CD4-positive, alpha-beta T cell (primary cell): ENCODE data around the gene HAPLN1. TPM values are rescaled to one million over a fixed set of nuclear protein-coding genes. Genes with fewer than 3 reads are reported as not detected.

ENCODE experiments used
- ATAC-seq: fragments of 200-7000 bp; cut with Tn5 transposase; one replicate; pipeline ENCODE4 v1.10.0; 2022; ENCODE audit warnings: mild to moderate bottlenecking; ENCODE audit not compliant: poor library complexity
- CTCF ChIA-PET: fragments of 350-600 bp; sonication (Branson Sonifier 250); formaldehyde crosslinking; loops from one replicate; lab custom pipeline; 2021; ENCODE audit warnings: antibody characterized with exemption, inconsistent platforms; lab: Charles Lee
- POLR2A ChIA-PET: fragments of 350-600 bp; sonication (Branson Sonifier 250); formaldehyde crosslinking; loops from one replicate; lab custom pipeline; 2021; ENCODE audit warnings: antibody characterized with exemption, inconsistent platforms; lab: Charles Lee
- DNase-seq, 14 experiments: peaks; one replicate each; pipeline ENCODE4 v3.0.0-alpha.2; 2013 to 2020; ENCODE audit warnings: mixed read lengths in 2 of 14
- H3K27ac ChIP-seq, 2 donors: one replicate each; pipeline versions ENCODE4 v1.5.1 to v1.7.0; 2013; ENCODE audit warnings: low read length in 2 of 2, low read depth in 1 of 2, mild to moderate bottlenecking in 1 of 2
- H3K27me3 ChIP-seq, 2 experiments: 1 replicate in 1 of 2; 2 replicates in 1 of 2; pipeline versions ENCODE4 v1.6.1 to v1.7.0; 2013; ENCODE audit warnings: low read length in 2 of 2, control low read depth in 1 of 2, mild to moderate bottlenecking in 1 of 2, moderate library complexity in 1 of 2; ENCODE audit not compliant: insufficient read depth in 2 of 2, control insufficient read depth in 1 of 2
- H3K36me3 ChIP-seq: one replicate; pipeline ENCODE4 v1.6.1; 2013; ENCODE audit warnings: low read length, control low read depth; ENCODE audit not compliant: insufficient read depth
- H3K4me1 ChIP-seq: one replicate; pipeline ENCODE4 v1.6.1; 2013; ENCODE audit warnings: low read length, control low read depth; ENCODE audit not compliant: insufficient read depth
- H3K4me3 ChIP-seq: one replicate; pipeline ENCODE4 v1.5.1; 2013; ENCODE audit warnings: mild to moderate bottlenecking, low read length, moderate library complexity
- H3K9me3 ChIP-seq, 2 experiments: 1 replicate in 1 of 2; 2 replicates in 1 of 2; pipeline versions ENCODE4 v1.6.1 to v1.7.0; 2013; ENCODE audit warnings: low read length in 2 of 2, mild to moderate bottlenecking in 2 of 2, control low read depth in 1 of 2, moderate library complexity in 1 of 2; ENCODE audit not compliant: control insufficient read depth in 1 of 2, insufficient read depth in 1 of 2
- H3K27ac Mint-ChIP-seq: one replicate; pipeline ENCODE4 v1.8.0; 2020; ENCODE audit warnings: mixed read lengths
- H3K27me3 Mint-ChIP-seq: one replicate; pipeline ENCODE4 v1.8.0; 2021; ENCODE audit warnings: mixed read lengths
- H3K36me3 Mint-ChIP-seq: one replicate; pipeline ENCODE4 v1.8.0; 2021; ENCODE audit warnings: low read depth, mixed read lengths
- H3K4me1 Mint-ChIP-seq: one replicate; pipeline ENCODE4 v1.8.0; 2021; ENCODE audit warnings: low read depth, mixed read lengths
- H3K4me3 Mint-ChIP-seq: one replicate; pipeline ENCODE4 v1.8.0; 2020; ENCODE audit warnings: mild to moderate bottlenecking, mixed read lengths
- H3K9me3 Mint-ChIP-seq: one replicate; pipeline ENCODE4 v1.8.0; 2020; ENCODE audit warnings: mixed read lengths
- intact Hi-C, 2 experiments: fragments of 100-400 bp; cut with DNase I in 1 of 2; cut with micrococcal nuclease in 1 of 2; formaldehyde crosslinking; loops; one replicate each; pipeline versions ENCODE4 v1.15.1 to v1.9.0; 2023 to 2025; cut with DNase I, micrococcal nuclease
- total RNA-seq, 174 experiments: library from RNA in 2 of 174; stranded (reverse) in 2 of 174; gene quantifications; one replicate each; pipeline ENCODE4 v1.2.3 and lab custom pipeline; 2021 to 2026
- TF ChIP-seq, protein P1 (sequence below): fragments of 200-600 bp; IDR thresholded peaks from one replicate; pipeline ENCODE4 v1.8.0; 2022; ENCODE audit warnings: antibody characterized with exemption, mild to moderate bottlenecking

The HAPLN1 gene
- total RNA-seq, 2 experiments from 2014 or later: not detected

DNA sequence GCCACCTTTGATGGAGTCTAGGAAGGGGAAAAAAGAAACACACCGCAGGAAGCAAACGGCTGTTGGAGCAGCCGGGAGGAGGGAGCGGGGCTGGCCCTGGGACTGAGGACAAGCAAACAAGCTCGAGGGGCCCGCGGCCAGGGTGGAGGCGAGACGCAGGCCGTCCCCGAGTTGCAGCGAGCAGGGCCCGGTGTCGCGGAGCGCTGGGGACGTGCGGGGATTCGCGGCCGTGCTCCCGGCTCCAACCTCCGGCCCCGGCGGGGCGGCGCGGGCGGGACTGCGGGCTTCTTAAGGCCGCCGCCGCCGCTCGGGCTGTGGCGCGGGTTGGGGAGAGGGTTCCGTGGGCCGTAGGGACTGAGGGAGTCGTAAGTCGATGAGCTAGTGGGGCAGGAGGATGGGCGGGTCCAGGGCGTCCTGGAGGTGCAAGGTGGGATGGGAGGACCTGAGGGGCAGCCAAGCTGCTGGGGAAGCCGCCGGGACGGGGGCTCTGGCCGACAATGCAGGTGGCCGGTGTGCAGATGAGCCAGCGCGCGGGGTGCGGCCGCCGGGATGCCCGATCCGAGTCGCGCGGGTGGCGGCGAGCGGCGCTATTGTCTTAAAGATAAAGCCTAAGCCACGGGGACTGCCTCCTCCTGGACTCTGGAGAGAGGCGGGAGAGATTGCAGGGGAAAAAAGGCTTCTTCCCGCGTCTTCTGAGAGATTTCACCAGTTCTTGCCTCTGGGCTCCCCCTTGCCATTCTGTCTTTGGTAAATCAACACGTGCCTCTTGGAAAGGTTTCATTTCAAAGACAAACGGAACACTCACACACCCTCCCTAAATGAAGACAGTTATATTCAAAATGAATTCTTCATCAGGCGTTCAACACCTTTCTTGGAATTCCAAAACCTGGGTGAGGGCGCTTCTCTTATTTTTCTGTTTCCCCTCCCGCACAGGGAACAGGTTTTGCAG lies 1.6 kb upstream of the HAPLN1 start:
- Mint-ChIP-seq H3K27ac (no peak overlapping the region), H3K4me3 (no peak overlapping the region), H3K36me3 (no peaks in the 10 kb centered on the region), H3K4me1 (peaks cover 13% of the 10 kb centered on the region), H3K9me3 (no peaks in the 10 kb centered on the region), H3K27me3 (peaks cover 77% of the 10 kb centered on the region)
- Histone ChIP-seq H3K4me3 (no peak overlapping the region), H3K4me1 (peaks cover 9% of the 10 kb centered on the region), H3K36me3 (no peaks in the 10 kb centered on the region), H3K27me3 (peaks cover 17 to 55% of the 10 kb centered on the region in 2 experiments), H3K9me3 (no peaks in the 10 kb centered on the region), H3K27ac (no peak overlapping the region)
- intact Hi-C loops: no loop called here
- CTCF ChIA-PET: no interaction called here
- POLR2A ChIA-PET: no interaction called here
- ATAC-seq: no peak
- peak in 1 of 14 experiments; percentile 3 for DNase-seq
- TF ChIP-seq, protein P1, sequence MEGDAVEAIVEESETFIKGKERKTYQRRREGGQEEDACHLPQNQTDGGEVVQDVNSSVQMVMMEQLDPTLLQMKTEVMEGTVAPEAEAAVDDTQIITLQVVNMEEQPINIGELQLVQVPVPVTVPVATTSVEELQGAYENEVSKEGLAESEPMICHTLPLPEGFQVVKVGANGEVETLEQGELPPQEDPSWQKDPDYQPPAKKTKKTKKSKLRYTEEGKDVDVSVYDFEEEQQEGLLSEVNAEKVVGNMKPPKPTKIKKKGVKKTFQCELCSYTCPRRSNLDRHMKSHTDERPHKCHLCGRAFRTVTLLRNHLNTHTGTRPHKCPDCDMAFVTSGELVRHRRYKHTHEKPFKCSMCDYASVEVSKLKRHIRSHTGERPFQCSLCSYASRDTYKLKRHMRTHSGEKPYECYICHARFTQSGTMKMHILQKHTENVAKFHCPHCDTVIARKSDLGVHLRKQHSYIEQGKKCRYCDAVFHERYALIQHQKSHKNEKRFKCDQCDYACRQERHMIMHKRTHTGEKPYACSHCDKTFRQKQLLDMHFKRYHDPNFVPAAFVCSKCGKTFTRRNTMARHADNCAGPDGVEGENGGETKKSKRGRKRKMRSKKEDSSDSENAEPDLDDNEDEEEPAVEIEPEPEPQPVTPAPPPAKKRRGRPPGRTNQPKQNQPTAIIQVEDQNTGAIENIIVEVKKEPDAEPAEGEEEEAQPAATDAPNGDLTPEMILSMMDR: no peak

DNA sequence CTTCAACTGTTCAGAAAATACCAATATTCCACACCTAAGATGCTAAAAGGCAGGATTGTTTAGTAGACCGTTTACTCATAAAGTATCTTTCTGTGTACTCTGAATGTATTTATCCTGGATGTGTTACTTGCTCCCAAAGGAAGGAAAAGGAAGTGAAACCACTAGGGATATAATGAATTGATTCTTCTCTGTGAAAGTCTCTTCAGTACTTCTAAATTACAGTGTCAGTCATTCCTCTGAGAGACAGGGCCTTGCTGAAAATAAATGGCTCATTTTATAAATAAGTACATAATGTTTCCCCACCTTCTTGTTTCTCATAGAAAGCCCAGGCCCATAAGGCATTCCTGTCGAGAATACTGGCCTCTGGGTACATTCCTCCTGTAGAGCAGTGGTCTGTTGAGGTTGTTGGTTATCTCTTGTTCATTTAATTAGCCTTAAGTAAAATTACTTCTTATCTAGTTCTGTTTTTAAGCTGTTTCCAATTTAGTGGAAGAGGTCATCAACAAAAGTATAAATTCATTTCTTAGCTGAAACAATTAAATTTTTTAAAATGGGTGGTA lies 1.6 kb downstream of the HAPLN1 start:
- no peak for ATAC-seq
- peaks cover 9% of the 10 kb centered on the region for H3K4me1 ChIP-seq
- Mint-ChIP-seq H3K36me3 (no peaks in the 10 kb centered on the region), H3K27me3 (peaks cover 63% of the 10 kb centered on the region), H3K4me3 (no peak overlapping the region), H3K27ac (no peak overlapping the region), H3K9me3 (no peaks in the 10 kb centered on the region), H3K4me1 (peaks cover 13% of the 10 kb centered on the region)
- peaks cover 12 to 43% of the 10 kb centered on the region in 2 experiments for H3K27me3 ChIP-seq
- H3K36me3 ChIP-seq: no peaks in the 10 kb centered on the region
- ChIA-PET POLR2A (no interaction called here), CTCF (no interaction called here)
- H3K9me3 ChIP-seq: no peaks in the 10 kb centered on the region
- no peak for DNase-seq
- TF ChIP-seq, protein P1: no peak
- intact Hi-C loops: loop anchor here in 1 of 2 experiments (10.0 kb wide), 1 partner anchor 1364 kb away; no protein-coding TSS in a partner anchor
- H3K4me3 ChIP-seq: no peak overlapping the region
- H3K27ac ChIP-seq: no peak overlapping the region

DNA sequence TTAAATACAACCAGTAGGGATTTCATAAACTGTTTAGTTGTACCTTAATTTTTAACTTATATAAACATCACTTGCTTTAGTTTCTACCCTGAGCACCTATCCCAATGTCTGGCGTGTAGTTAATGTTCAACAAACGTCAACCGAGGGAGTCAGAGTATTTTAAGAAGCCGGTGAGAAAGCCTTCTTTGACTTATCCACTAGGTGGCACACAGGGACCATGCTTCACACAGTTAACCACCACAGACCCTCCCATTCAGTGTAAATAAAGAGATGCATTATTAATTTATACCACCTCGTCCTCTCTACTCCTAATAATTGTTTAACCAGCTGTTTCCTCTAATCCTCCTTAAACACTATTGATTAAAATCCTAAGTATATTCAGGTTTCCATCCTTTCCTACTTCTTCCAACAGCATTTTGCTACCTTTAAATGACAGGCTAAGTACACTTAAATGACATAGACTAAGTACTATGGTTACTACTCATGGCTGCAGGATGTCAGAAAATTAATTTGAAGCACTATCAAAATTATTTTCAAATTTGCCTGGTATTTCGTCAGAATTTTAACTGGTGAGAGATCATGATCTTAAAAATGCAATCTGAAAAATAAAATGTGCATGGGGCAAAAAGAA lies 2.3 kb downstream of the HAPLN1 start:
- Histone ChIP-seq H3K4me3 (no peak overlapping the region), H3K9me3 (no peaks in the 10 kb centered on the region), H3K27me3 (peaks cover 12 to 41% of the 10 kb centered on the region in 2 experiments), H3K27ac (no peak overlapping the region), H3K36me3 (no peaks in the 10 kb centered on the region), H3K4me1 (peaks cover 9% of the 10 kb centered on the region)
- peak in 4 of 14 experiments; percentile 4 to 49 (median 38) for DNase-seq
- ChIA-PET CTCF (no interaction called here), POLR2A (no interaction called here)
- TF ChIP-seq, protein P1: peak; percentile 54
- Mint-ChIP-seq H3K27me3 (peaks cover 61% of the 10 kb centered on the region), H3K9me3 (no peaks in the 10 kb centered on the region), H3K4me3 (no peak overlapping the region), H3K36me3 (no peaks in the 10 kb centered on the region), H3K4me1 (peaks cover 13% of the 10 kb centered on the region), H3K27ac (no peak overlapping the region)
- intact Hi-C loops: loop anchor here in 1 of 2 experiments (10.0 kb wide), 1 partner anchor 1364 kb away; no protein-coding TSS in a partner anchor
- peak; percentile 59 for ATAC-seq
